OCI-M2 (cell line): ENCODE data around the gene ADAMTSL2.

Experiments
- DNase-seq: peaks from one replicate; lab custom pipeline; 2025; ENCODE audit not compliant: unreplicated experiment; lab: John Stamatoyannopoulos, UW

Gene ADAMTSL2

DNA sequence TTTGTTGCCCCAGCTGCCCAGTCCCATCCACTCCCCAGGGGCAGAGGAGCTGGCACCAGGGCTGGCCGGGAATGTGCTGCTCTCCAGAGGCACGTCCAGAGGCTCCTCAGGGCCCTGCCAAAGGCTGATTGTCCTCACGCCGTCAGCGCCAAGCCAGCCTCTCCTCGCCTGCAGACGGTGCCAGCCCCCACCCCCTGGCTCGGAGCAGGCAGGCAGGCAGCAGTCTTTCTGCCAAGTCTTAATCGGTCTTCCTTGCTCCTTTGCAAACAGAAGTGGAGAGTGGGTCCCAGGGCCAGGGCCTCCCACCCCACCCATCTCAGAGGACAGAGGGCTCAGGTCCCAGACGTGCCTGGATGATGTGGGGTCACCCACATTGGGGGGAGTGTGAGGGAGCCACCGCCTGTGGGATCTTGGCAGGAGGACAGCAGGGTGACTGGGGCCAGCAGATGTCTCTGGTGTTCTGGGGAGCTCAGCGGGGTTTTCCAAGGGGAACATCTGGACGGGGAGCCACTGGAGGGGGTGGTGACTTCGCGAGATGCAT is 38.4 kb downstream of the ADAMTSL2 start:
- DNase-seq = no peak

DNA sequence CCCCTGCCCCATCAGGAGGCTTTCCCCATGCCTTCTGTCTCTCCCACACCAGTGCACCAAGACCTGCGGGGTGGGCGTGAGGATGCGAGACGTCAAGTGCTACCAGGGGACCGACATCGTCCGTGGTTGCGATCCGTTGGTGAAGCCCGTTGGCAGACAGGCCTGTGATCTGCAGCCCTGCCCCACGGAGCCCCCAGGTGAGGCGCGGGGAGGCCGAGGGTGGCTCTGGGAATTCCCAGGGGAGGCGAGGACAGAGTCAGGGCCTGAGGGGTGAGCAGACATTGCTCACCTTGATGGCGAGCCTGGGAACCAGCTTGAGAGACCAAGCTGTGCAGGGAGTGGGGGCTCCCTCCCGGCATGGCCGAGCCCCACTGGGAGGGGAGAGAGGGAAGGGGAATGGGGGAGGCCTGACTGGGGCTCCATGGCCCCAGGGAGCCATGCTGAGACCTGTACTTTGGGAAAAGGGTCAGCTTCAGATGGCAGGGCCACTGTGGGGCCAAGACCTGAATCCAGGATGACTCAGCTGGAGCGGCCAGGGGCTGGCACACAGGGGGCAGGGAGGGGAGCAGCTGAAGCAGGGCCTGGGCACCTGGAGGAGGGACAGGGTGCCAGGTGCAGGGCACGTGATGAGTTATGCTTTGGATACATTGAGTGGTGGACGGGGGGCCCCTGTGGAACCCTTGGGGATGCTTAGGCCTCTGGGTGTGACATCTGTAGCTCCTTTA is 39.4 kb downstream of the ADAMTSL2 start:
- no peak for DNase-seq

DNA sequence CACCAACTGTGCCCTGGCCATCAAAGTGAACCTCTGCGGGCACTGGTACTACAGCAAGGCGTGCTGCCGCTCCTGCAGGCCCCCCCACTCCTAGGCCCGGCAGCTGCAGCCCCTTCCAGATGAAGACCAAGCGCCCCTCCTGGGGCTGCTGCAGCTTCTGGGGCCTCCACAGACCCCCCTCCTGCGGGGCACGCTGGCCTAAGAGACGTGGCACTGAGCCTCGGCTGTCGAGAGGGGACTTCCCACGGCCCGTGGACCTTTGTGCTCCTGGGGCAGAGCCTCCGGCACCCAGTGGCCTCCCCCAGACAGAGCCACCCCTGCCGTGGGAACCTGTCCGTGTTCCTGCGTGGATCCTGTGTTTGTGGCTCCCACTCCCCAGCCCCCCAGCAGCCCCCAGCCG is 40.3 kb downstream of the ADAMTSL2 start:
- no peak for DNase-seq

DNA sequence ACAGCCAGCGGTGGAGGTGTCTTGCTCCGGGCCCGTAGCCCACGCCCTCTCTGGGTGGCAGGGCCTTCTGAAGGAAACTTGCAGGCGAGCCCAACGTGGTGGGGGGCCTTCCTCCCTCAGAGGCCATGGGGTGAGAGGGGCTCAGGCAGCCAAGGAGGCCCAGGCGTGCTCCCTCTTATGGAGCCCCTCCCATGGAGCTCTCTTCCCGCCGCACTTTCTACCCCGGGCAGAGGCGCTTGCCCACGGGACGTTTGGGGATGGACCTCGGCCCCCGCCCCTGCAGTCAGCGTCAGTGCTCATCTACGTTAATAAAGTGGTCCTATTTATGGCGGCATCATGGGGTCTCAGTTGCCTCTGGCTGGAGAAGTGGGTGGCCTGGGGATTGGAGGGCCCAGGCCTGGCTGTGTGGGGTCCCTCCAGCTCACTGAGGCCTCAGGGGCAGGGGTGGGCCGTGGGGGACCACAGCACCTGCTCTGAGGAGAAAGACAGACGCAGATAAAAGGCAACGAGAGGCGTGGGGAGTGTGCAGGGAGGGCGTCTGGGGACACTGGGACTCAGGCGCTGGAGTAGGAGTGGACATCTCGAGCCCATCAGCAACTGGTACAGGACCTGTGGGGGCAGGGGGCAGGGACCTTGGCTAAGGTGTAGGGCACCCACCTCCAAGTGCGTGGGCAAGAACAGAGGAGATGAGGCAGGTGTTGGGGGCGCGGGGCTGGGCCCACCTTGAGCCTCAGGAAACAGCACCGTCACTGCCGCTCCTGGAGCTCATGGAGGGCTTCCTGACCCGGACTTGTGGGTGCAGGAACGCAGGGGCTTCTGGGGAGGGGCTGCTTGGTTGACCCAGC is 40.9 kb downstream of the ADAMTSL2 start:
- no peak for DNase-seq

DNA sequence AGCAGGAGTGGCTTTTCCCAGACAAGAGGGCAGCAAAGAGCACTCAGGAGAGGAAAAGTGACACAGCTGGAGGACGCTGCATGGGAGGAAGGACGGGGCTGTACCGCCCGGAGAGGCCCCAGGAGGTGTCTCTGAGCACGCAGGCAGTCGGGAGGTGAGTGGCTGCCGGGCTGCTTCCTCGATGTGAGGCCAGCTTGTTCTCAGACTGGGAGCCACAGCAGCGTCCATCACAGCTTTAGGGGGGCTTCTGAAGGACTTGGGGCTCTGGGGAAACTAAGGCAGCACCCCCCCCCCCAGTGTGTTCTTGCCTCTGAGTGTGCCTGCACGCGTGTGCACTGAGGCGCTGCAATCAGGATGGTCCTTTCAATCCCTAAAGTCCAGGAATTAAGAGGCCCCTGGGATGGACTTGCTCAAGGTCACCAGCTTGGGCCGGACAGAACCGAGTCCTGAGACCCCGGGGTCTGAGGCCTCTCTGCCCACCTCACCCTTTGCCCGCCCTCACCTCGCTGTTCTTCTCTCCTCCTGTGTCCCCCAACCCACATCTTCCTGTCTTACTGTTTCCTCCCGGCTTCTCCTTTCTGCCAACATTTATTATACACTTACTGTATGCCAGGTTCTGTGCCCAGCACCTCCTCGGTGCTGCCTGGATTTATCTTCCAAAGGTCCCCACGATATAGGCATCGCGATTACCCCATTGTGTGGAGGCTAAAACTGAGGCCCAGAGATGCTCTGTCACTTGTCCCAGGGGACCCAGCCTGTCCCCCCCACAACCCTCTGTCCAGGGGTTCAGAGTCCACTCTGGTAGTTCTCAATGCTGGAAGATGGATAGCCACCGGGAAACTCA is 41.7 kb downstream of the ADAMTSL2 start:
- no peak for DNase-seq

DNA sequence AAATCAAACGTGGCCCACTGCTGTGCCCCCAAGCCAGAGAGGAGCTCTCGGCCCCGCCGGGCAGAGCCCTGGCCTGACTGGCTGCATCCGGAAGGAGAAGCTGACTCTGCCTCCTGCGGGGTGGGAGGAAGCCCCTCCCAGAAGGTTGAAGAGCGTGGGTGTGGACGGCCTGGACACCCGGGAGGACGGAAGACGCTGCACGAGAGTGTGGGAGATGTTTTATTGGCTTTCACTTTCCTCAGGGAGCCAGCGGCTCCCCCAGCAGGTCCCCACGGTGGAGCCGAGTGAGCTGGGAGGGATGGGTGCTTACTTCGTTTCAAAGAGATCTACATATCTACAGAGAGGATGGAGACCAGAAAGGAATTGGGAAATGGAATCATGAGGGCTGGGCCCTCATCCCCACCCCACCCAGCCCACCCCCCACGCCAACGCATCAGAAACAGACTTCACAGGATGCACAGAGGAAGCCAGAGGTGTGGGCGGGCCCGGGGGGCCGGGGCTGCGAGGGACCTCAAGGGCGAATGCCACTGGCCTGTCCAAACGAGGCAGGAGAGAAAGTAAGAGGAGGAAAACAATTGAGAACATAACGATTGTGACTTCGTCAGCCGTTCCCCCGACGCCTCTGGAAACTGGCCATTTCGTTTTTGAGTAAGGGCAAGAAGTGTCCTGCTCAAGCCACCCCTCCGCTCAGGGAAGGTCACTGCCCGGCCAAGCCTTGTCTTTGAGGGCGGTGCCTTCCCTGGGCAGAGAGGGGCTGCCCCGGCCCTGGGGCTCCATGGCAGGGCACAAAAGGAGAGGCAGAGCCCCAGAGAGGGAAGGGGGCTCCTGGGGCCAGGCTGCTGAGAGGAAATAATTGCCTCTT is 42.6 kb downstream of the ADAMTSL2 start:
- DNase-seq = no peak

DNA sequence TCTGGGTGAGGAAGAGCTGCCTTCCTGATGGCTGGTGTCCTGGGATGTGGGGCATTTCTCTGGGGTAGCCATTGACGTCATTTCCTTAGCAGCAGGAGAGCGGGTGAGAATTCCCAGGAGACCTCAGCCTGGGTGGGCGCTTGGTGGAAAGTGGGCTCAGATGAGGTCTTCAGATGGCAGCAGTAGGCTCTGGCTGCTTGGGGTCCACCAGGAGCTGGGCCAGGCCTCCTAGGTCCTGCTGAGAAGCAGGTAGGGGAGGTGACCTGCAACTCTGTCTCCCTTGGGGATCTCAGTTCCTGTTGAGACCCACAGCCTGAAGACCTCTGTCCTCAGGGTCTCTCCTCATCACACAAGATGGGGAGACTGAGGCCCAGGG is 43.2 kb downstream of the ADAMTSL2 start:
- DNase-seq = no peak

DNA sequence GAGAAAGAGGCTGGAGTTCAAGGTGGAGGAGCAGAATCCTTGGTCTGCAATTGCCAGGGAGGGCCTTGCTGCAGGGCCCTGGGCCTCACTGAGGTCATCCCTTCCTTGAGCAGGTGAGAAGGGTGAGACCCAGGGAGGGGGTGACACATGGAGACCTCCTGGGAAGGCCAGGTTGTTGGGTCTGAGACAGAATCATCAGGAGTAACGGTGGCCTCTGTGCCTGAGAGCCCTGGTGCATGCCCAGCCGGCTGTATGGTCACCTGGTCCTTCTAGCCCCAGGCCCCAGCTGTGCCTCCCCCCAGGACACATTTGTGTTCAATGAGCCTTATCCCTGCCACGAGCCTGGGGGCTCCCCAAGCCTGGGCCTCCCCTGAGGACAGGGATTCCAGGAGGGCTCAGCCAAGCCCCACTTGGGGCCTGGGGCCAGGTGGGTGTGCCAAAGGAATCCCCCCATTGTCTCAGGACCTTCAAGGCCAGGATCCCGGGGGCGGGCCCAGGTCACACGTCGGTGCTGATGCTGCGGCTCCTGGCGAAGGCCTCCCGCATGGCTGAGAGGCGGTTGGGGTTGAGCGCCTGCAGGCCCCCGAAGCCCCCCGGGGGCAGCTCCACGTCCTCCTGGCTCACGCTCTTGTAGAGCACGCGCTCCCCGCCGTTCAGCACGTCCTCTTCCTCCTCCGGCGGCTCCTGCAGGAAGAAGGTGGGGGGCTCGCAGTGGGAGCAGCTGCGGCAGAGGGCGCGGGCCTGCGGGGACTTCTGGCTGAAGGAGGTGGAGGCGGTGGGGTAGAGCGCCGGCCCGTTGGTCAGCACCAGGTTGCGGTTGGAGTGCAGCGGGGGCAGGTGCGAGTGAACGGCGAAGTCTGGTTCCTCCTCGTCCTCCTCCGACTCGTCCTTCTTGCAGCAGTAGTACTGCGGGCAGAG is 44.3 kb downstream of the ADAMTSL2 start:
- DNase-seq = no peak

DNA sequence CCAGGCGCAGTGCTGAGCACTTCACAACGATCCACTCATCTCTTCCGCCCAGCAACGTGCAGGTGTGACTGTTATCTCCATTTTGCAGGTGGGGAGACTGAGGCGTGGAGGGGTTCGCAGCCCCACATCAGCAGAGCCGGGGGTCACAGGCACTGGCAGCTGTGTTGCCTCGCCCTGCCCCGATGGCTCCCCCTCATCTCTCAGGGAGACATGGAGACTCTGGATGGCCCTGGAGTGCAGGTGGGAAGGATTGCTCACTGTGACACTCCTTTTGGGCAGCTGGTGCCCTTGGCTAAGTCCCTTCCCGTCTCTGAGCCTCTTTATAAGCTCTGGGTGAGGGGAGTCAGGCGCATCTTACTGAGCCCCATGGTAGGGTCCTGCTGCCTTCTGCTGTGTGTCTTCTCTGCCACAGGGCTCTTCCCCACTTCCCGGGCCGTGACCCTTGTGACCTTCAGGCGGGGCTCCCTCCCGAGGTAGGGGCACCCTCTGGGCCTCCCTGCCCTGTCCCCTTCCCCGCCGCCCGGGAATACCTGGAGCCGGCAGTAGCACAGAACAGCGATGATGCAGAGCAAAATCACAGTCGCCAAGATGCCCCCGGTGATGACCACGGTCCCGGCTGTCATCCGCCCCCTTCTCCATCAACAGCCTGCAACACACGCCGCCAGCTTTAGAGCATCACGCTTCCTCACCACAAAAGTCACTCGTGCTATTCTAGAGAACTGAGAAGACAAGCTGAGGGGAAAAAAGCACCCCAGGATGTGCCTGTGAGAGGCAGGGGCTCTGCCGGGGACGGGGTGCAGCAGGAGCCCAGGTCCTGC is 45.3 kb downstream of the ADAMTSL2 start:
- DNase-seq = no peak

DNA sequence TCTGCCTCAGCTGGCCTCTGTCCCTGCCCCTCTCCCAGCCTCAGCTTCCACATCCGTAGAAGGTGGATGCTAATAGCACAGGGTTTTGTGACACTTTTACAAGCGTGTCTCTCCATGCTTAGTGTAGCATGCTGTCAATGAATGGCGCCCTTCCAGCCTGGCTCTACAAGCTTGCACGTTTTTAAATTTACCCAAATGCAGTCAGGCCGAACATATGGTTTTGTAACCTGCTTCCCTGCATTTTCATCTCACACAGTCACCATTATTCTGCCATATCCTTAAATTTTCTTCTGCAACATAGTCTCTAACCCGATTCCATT is 45.9 kb downstream of the ADAMTSL2 start:
- no peak for DNase-seq

DNA sequence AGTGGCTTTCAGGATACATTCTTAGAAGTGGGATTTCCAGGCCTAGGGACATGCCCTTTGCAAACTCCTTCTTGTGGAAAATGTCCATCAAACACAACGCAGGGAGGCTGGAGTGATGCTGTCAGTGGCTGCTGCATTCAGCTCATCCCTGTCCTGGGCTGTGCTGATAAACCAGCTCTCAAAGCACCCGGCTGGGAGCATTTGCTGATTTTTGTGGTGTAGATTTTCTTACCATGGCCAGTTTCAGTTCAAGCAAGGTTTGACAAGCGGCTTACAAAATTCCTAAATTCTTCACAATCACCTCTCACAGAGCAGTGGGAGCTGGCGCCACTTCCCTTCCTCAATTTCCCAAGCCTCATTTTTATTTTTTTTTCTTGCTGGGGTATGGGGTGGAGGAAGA is 46.5 kb downstream of the ADAMTSL2 start:
- no peak for DNase-seq

DNA sequence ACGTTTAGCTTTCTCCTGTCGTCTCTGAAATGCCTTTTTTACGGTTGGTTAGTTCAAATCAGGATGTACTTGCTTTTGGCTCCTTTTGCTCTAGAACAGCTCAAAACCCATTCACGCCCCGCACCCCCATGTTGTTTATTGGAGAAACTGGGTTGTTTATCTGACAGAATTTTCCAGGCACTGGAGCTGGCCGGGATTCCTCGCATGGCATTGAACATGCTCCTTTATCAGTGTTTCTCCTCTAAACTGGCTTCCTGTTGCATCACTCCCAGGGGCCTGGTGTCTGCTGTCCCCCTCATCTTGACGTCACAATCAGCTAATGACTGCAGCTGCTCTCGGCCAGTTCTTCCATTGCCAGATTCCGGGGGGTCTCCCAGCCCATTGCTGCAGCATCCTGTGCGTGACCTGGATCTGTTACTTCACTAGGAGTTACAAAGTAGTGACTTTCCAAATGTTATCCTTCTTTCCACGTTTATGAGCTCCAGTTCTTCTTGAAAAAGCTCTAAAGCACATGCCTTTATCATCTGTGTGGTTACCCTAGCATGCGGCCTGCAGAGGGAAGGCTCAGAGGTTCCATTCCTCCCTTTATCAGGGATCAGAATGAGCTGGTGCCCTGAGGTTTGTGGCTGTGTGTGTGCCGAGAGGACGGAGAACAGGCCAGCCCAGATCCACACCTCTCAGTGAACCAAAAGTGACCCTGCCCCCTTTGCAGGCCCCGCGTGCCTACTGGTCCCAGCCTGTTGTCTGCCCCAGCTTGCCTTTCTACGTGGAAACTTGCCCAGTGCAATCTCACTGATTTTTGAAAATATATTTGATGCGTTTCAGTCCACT is 47.2 kb downstream of the ADAMTSL2 start:
- no peak for DNase-seq

DNA sequence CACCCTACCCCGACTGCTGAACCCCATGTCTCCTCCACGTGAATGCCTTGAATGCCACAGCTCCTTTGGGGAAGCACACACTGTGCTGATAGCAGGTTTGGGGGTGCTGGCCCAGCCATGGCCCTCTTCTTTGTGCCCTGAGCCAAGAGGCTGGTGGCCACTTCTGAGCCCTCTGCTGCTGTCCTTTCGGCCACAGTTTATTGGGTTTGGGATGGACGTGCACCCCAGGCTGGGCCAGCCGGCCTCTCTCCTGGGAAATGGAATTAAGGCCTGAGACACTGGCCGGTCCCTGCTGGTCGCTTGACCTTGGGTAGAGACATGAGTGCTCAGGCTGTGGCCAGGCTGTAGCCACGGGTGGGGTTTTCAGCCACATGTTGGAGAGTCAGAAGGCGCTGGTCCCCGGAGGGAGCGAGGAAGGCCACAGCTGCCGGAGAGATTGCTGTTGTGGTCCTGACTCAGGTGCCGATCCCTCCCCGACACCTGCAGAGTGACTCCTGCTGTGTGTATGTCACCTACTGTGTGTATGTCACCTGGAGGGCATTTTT is 48.1 kb downstream of the ADAMTSL2 start:
- DNase-seq = no peak

DNA sequence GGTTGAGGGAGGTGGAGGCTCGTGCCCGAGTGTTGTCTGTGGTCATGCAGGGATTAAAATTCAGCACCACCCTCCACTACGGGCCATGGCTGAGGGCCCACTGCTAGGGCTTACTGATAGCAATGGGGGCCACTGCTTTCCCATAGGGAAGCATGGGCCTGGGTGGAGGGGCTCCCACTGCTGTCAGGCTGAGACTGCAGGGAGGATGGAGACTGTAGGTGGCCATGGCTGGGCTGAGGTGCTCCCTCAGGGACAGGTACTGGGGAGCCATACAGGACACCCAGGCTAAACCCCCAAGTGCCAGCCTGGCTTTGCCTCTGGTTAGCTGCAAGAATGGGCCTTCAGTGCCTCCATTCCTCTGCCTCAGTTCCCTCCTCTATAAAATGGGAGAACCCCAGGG is 48.6 kb downstream of the ADAMTSL2 start:
- DNase-seq = no peak

DNA sequence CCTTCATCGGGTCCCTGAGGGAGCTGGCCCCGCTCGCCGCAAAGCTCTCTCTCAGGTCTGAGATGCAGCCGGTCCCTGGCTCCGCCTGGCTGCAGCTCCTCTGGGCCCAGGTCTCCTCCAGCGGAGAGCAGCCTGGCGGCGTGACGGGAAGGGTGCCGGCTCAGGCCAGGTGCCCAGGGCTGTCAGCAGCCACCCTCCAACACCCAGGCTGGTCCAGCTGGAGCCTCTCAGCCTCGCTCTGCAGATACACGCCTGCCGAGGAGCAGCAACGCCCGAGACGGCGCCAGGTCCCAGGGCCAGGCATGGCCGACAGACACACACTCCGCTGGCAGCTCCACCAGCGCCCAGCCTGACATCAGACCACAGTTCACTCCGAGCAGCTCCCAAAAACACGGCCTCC is 49.1 kb downstream of the ADAMTSL2 start:
- DNase-seq = no peak

DNA sequence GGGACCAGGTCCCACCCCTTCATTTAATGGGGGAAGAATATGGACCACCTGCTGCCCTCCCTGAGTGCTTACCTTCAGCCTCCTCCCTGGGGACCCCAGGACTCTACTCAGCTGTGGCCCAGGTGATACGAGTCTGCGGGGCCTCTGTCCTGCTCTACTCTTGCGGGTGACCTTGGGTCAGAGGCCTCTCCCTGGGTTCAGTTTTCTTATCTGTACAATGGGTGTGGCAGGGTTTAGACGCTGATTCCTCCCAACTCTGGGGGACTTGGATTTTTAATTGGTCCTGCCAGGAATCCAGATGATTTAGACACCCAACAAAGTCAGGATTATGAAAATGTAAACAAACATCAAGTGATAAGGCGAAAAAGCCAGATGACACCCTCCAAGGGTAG is 49.7 kb downstream of the ADAMTSL2 start:
- no peak for DNase-seq
